ENCODE data around the gene SLC6A17.
A peak's percentile ranks its signal among the peaks of the same experiment; 100 is the strongest.

The SLC6A17 gene

DNA sequence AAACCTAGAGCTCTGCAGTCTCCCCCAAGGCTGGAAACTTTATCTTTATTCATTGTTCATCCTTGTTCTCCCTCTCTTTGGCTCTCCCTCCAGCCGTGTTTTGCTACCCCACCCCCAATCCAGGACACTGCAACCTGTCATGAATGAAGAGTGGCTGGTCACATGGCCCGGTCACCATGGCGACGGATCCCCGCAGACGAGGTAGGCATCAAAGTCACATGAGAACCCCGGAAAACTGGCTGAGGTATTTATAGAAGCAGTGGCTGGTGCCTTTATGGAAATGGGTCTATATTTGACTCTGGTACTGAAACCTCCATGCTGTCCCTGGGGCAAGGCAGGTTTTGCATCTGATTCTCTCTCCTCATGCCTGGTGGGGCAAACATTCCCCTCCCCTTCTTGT is 13.4 kb upstream of the SLC6A17 start:
- peak; percentile 89 for DNase-seq

DNA sequence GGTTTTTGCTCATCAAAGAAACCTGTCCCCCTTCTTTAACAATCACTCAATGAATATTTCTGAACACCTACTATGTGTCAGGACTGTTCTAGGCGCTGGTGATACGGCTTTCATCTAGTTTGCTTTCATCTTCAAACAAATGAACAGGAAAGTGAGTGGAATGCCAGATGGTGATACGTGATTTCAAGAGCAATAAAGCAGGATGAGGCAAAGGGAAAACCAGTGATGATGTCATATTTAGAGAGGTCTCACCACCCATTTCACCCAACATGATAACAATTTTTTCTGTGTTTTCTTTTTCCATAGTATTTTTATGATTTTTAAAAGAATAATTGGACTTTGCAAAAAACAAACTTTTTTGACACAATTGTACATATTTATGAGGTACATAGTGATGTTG is 11.3 kb upstream of the SLC6A17 start:
- DNase-seq = no peak

DNA sequence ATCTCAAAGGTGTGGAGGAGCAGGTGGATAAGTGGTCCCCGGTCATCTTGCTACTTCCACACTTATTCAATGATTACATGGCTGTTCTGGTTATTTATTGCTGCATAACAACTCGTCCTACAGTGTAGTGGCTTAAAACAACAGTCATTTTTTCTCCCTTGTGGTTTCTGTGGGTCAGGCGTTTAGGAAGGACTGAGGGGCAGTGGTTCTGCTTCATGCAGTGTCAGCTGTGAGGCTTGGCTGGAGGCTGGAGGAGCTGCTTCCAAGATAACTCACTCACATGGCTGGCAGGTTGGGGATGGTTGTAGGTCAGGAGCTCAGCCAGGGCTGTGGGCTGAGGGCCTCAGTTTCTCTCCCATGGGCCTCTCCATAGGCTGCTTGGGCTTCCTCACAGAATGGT is 5.9 kb upstream of the SLC6A17 start:
- DNase-seq = no peak

DNA sequence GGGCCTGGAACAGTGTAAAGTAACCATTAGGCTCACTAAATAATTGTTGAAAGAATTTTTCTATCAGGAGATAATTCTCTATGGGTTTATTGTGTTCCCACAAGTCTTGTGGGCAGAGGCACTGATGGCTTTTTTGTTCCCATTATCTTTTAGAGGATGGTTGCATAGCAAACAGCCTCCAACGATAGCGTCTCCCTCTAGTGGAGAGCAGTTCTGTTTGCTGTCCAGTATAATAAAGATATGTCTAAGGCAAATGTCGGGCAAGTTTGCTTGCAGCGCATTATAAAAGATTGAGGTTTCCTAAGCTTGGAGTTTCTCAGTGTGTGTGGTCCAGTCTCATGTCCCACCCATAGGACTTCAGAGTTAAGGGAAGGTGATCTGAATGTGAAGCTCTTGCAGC is 1.3 kb upstream of the SLC6A17 start:
- no peak for DNase-seq

DNA sequence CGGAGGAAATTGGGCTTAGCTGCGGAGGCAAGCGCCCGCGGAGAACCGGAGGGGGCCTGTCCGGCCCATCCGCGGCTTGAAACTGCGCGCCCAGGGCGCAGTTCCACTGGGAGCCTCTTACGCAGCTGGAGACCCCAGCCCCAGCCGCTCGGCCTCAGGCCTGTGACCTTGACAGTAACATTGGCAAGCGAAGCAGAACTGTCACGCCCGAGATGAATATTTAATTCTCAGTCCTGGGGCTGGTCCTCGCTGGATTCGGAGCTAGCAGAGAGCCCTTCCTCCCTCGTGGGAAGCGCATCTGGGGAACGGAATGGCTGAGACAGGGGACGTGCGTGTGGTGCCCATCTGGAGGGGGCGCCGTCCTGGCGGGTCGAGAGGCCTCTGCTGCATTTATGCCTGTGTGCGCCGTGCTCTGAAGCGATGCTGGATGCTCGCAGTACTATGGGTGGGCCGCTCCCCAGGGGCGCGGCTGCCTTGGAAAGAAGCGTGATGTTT is 928 bp downstream of the SLC6A17 start:
- DNase-seq = peak; percentile 65

DNA sequence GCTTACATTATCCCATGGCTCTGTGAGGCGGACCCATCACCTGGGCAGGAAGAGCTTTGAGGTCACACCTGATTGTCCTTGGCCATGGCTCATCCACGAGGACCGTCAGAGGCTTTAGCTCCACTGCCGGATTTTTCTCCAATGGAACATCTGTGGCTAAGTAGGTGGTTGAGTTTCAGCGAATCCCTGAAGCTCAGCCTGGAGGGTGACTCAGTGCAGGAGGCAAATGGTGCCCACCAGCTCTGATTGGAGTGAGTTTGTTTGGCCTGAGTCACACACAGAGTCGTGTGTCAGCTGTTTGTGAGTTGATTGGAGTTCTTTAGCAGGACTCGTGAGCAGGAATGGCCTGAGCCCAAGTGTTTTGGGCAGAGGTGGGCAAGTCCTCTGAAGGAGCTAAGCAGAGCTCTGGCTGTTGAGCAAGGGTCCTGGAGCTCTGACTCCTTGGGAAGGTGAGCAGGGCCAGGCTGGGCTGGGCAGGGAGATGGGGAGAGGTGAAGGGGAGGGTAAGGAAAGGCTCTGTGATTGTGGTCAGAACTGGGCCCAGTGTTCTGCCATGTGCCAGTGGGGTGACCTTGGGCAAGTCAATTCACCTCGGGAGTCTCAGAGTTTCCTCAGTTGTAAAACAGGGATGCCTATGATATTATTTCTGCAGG is 2.0 kb downstream of the SLC6A17 start:
- no peak for DNase-seq

DNA sequence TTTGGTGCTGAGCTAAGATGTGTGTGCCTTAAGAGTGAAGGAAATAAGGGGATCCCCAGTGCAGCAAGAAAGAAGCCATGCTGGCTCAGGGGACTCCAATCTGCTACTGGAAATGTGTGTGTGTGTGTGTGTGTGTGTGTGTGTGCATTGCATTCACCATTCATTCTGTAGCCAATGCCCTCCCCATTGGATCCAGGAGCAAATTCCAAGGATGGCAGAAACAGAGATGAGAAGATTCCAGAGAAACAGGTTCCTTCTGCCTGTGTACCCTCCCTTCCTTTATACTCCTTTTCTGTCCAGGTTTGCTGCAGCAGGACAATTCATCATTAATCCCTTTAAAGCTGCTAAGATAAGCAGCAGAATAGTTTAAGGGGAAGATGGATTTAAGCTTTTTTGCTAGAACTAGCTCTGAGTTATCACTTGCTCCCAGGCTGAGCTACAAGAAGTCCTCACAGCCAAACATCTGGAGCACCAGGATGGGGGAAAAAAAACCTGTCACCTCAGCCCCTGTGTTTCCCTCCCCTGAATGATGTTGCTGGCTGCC is 3.2 kb downstream of the SLC6A17 start:
- DNase-seq = no peak

DNA sequence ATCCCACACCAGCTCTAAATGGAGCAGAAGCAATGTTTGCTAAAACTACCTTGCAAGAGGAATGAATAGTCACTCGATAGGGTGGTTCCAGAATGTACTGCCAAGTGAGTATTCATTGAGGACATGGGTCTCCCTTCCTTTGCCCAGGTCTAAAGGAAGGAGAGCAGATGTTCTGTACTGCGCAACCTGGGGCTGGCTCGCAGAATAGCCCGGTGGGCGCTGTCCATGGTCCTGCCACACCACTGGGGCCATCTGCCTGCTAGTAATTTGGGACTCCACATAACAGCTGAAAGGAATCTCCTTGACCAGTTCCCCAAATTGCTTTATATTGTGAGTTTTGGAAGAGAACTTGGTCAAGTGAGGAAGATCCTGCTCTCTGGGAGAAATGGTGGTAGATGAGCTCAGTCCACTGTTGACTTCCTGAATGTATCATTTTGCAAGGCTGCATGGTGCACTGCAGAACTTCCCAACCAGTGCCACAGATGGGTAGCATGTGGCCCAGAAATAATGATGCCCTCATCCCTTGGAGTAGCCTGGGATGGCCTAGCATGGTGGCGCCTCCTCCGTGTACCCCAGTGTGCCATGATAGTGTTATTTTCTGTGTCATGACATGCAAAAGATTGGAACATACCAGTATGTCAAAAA is 5.7 kb downstream of the SLC6A17 start:
- peak; percentile 86 for DNase-seq

DNA sequence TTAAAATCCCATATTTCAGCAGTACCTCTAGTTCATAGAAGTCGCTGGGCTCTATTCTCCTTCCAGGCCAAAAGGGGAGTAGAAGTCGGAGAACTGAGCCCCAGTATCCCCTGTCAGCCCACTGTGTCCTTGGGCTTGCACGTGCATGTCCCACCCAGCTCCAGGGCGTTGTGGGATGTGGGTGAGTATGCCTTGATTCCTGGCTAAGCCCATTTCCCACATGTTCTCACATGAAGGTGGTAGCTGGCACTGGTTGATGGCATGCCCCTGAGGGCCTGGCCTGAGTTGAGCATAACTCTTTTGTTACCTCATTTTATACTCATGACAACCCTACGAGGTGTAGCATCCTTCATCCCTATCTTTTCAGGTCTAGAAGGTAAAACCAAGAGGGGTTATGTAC is 8.0 kb downstream of the SLC6A17 start:
- no peak for DNase-seq

DNA sequence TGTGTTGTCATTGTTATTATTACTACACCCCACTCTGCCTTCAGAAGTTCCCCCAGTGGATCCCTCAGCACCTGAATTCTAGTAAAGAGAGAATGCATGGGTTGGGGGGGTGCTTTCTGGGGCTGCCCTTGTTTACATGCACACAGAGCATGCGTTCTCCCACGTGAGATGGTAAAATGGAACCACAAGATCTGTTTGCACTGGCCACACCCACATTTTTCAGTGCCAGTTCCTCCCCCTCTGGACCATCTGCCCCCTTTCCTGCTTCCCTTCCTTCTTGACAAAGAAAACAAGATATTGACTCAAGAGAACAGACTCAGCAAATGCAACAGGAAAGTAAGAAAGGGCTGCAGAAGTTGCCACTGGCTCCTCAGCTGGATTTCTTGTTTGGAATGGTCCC is 8.9 kb downstream of the SLC6A17 start:
- DNase-seq = no peak

DNA sequence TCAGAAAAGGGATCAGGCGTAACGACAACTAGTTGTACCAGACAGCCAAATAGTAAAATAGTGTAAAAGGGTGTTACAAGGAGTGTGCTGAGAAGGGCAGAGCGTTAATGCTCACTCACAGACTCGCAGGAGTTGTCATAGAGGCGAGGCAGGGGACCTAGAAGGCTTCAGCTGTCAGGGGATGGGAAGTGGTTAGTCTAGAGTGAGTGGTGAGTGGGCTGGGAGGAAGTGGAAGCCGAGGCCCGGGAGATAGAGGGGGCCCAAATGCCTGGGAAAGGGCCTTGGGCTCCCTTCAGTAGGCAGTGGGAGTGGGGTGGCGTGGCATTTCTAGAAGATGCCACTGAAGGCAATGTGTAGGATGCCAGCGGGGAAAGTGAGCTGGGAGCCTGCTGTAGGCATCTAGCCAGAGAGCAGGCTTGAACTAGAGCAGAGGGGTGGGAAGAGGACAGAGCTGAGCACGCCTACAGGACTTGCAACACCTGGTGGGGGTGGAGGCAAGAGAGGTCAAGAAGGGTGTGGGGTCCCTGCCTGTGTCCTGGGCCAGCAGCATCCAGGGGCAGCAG is 10.3 kb downstream of the SLC6A17 start:
- DNase-seq = no peak

DNA sequence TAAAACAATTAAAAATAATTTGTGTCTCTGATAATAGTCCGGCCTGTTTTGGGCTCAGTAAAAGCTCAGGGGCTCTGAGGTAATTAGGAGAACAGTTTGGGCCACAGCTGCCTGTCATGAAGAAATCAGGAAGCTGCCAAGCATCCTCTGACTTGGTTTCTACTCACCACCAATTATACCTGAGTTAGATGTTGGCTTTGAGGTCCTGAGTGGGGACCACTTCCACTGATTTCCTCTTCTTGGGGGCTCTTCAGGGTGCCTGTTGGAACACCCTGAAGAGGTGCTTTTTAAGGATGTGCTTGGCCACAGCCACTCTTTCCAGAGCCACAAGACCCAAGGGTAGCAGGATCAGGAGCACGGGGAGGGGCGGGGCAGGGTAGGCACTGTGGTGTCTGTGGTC is 10.9 kb downstream of the SLC6A17 start:
- no peak for DNase-seq

DNA sequence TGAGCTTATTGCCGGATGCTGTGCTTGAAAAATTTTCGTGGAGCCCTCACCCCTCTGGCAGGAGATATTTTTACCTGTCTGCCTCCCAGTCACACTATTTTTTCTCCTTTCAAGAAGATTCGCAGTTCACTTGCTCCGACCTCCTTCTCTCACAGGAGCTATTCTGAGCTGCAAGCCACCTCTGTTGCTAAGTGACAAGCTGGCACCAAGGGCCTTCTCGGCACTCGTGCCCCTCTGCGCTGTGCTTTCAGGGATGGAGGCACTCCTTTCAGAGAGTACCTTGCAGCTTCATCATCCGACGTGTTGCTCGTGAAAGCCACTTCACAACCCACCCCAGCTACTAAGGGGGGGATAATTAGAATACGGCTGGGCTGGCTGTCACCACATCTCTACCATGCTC is 11.6 kb downstream of the SLC6A17 start:
- peak; percentile 52 for DNase-seq

DNA sequence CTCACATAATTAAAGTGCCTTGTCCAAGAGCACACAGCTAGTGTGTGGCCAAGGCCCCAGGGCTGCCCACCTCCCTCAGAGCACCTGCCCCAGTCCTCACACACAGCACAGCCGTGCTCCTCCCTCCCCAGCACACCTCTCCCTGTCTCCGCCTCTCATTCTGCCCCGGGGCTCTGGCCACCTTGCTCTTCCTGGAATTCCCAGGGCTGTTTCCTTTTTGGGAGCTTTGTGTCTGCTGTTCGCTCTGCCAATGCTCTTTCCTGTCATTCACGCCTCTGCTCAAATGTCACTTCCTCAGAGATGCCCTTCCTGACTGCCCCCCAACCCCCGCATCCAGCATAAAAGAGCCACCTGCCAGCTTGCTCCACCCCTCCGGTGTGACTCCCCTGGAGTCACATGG is 13.3 kb downstream of the SLC6A17 start:
- no peak for DNase-seq

DNA sequence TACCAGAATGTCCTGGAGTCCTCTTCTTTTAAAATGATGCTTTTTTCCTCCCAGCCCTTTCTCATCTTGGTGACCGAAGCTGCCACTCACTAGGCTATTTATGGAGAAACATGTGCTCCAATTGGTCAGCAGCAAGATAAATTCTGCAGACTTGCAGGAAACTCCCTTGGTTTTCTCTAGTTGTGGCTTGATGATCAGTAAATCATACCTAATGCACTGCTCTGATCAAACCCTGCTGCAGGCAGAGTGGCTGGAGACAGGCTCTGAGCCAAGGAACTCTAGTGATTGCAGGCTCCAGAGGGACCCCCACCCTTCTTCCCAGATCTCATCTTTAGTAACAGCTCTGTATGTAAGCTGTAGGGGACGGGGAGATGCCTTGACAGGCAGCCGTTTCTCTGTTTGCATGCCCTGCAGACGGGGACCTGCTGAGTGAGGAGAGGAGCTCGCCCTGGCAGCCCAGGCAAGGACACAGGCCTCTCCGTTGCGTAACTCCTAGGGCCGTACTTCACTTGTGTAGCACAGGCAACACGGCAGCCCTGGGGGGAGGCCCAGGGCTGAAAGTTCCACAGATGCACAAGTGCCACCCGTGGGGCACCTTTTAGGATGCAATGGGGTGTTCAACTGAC is 14.5 kb downstream of the SLC6A17 start:
- no peak for DNase-seq

DNA sequence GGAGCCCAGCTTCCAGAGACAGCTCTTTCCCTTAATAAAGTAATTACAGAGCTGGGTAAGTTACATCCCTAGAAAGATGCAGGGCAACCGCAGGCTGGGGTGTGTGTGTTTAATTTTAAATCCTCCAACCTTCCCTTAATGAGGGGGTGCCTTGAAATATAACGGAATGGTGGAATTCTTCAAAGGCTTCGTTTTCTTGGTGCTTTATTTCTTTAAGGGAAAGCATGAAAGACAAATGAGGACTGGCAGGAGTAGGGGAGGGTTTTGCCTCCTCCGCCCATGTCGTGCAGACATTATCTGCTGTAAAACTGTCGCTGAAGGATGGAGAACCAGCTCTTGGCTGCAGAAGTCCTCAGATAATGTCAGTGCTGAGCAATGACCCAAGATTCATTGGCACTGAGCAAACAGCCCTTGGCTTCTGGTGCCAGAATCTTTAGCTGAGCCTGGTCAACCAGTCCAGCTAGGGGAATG is 15.5 kb downstream of the SLC6A17 start:
- DNase-seq = no peak

DNA sequence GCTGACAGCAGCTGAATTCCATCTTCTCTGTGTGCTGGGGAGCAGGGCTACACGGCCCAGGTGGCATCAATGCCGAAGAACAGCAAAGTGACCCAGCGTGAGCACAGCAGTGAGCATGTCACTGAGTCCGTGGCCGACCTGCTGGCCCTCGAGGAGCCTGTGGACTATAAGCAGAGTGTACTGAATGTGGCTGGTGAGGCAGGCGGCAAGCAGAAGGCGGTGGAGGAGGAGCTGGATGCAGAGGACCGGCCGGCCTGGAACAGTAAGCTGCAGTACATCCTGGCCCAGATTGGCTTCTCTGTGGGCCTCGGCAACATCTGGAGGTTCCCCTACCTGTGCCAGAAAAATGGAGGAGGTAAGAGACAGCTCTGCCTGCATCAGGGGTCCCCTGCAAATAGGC is 16.6 kb downstream of the SLC6A17 start:
- DNase-seq = no peak

DNA sequence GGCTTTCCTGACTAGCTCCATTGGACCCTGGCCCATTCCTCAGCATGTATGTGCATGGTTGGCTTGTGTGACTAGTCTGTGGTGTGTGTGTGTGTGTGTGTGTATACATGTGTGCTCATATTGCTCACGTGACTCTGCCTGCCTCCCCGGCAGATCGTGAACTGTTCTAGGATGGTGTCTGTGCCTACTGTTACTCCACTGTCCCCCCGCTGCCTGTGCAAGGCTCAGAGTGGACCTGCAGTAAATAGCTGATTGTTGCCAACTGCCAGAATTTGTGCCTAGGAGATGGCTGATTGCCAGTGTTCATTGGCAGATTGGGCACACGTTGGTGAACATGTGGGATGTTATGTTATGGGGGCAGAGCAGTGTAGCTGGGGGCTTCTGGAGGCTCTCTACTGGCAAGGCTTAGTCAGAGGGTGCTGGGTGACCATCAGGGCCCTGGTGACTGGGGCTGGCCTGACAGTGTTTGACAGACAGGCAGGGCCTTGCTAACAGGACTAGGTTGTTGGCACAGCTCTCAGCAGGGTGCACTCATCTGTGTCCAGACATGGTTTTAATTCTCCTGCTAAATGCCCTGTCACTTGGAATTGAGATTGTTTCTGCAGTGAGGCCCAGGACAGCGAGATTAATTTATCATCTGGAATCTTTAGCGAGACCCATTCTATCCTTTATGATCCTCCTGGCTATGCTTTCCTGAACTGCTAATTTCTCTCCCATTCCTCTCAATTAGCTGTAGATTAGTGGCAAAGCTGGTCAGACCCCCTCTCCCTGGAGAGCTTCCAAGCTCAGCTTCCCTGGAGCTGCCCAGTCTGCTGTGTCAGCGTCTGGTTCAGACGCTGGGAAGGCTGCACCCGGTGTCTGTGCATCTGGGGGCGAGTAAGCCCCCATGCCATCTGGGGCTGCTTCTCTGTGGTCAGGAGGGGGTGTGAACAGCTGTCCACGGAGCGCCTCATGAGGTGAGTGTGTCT is 20.8 kb downstream of the SLC6A17 start:
- DNase-seq = peak; percentile 77

DNA sequence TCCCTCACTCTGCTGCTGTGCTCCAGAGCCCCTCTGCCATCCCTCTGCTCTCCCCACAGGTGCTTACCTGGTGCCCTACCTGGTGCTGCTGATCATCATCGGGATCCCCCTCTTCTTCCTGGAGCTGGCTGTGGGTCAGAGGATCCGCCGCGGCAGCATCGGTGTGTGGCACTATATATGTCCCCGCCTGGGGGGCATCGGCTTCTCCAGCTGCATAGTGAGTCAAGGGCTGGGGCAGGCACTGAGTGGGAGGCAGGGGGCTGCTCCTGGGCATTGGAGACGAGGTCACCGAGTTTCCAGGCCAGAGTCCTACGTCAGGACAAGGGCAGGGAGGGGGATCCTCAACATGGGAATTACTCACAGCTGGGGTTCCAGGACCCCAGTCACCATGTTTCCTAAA is 21.7 kb downstream of the SLC6A17 start:
- DNase-seq = no peak

DNA sequence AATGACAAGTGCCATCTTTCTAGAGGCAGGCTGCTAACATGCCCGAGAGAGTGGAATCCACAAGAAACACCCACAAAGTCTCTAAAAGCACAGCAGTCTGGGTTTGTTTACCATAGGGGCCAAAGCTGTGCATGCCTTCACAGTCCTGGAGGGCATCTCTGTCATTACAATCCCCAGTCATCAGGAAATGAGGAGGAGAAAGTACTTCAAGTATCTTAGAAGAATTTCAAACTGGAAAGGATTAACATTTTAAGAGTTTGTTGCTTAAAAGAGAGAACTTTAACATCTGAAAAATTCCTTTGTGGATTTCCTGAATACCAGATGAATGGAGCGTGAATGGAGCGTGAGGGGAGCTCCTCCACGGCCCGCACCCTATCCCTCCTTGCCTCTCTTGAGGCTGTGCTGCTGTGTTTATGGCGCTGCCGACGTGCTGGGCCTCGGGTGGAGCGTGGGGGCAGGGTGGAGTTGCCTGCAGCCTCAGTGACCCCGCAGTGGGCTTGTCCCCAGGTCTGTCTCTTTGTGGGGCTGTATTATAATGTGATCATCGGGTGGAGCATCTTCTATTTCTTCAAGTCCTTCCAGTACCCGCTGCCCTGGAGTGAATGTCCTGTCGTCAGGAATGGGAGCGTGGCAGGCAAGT is 23.3 kb downstream of the SLC6A17 start:
- no peak for DNase-seq

DNA sequence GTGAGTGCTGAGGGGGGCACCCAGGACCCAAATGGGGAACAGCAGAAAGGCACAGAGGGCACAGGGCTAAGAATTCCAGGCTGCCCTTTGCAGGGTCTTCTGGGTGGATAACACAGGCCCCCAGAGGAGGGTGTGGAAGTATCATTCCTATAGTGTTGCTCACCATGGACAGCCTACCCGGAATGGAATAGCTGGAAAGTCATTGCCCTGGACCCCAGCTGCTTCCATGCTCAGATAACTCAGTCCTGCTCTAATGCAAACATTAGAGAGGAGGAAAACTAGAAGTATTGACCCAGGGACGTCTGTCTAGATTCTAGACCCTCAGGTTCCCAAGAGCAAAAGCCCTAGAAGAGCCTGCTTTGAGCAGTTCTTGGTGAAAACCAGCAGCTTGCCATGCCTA is 24.7 kb downstream of the SLC6A17 start:
- no peak for DNase-seq
